HPDE6-E6E7 (cell line): Measurements from ENCODE around the gene KCNQ1.

Experiments used
- DNase-seq: peaks from one replicate; pipeline ENCODE4 v3.0.0; 2011; ENCODE audit warnings: missing footprints; ENCODE audit errors: extremely low spot score

Gene KCNQ1

DNA sequence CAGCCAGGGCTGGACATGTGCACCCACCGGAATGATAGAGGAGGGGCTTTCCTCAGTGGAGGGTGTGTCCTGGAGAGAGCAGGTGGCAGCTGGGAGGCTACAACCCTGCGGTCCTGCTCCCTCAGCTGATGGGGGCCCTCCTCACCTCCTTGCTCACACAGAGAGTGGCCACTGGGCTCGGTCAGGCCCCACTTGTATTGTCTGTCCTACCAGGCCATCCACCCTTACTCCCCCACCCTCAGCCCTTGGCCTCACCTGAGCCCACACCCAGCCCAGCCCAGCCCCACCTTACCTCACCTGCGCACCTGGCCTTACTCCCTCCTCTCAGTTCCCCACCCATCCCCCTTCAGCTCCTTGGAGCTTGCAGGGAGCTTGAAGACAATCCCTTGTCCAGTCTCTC, 3.6 kb upstream of the KCNQ1 start:
- DNase-seq = no peak

DNA sequence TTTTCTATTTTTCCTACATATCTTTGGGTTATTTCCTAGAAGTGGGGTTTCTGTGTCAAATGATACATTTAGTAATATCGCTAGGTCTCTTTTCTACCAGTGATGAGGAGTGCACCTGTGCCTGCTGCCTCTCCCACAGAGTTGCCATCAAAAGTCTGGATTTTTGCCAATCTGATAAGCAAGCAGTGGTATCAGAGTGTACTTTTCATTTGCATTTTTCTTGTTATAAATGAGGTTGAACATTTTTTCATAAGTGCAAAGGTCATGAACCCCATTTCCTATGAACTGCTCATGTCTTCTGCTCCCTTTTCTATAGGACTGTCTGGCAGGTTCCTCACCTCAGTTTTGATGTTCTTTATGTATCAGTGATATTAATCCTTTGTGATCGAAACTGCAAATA, 2.2 kb upstream of the KCNQ1 start:
- DNase-seq = no peak

DNA sequence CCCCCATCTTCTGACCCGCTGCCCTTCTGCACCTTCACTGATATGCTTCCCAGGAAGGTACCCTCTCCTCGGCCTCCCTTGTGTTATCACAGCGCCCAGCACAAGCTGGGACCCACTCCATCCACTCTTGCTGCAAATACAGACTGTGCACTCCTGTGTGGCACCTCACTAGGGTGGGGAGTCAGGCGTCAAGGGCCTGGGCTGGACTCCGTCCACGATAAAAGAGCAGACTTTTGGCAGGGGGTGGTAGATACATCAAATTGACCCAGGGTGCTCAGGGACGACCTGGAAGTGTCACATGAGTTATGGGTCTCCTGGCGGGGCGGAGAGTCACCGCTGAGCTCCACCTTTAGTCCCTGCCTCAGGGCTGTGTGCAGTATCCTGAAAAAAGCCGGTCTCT, 1.4 kb upstream of the KCNQ1 start:
- no peak for DNase-seq

GRCh38 chr11:2443881-2444820, 657 bp upstream of the KCNQ1 start, which contains the start of gene TRPM5:
Gene TRPM5, minus strand, starts transcription at chr11:2444514. Its CDS starts 21,478 bp downstream, at chr11:2423036.
- no peak for DNase-seq

- DNase-seq = no peak
Observed at GRCh38 chr11:2445746-2446551, 1.1 kb downstream of the KCNQ1 start.

- DNase-seq = no peak
Observed at GRCh38 chr11:2446590-2447252, 1.9 kb downstream of the KCNQ1 start.

DNA sequence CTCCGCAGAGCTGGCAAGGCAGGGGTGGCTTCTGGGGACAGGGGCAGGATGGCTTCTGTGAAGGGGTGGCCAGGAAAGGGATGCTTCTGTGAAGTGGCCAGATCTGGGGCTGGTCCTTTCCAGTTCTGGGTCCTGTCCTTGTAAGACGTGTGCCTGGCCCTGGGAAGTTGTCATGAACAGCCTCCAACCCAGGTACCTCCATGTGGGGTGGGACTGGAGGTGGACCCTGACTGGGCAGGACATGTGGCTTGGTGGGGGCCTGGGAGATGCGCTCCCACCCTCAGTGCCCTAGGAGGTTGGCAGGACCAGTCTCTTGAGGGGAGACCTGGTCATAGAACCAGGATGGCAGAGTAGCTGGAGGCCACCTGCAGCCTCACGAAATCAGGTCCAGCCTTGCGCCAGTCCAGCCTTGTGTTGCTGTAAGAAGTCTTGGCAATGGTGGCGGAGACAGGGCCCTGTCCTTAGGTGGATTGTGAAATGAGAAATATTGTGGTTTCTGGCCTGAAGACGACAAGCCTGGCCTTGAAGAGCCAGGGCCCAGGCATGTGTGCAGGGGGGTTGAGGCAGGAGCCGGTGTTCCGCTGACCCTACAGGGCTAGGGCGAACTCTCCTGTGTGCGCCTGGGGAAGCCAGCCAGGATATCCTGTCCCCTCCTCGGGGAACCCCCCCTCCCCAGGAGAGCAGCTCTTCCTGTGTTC, 2.6 kb downstream of the KCNQ1 start:
- DNase-seq = no peak

GRCh38 chr11:2447951-2448650, 3.3 kb downstream of the KCNQ1 start:
- no peak for DNase-seq

- no peak for DNase-seq
Observed at GRCh38 chr11:2448661-2449547, 4.1 kb downstream of the KCNQ1 start.

DNA sequence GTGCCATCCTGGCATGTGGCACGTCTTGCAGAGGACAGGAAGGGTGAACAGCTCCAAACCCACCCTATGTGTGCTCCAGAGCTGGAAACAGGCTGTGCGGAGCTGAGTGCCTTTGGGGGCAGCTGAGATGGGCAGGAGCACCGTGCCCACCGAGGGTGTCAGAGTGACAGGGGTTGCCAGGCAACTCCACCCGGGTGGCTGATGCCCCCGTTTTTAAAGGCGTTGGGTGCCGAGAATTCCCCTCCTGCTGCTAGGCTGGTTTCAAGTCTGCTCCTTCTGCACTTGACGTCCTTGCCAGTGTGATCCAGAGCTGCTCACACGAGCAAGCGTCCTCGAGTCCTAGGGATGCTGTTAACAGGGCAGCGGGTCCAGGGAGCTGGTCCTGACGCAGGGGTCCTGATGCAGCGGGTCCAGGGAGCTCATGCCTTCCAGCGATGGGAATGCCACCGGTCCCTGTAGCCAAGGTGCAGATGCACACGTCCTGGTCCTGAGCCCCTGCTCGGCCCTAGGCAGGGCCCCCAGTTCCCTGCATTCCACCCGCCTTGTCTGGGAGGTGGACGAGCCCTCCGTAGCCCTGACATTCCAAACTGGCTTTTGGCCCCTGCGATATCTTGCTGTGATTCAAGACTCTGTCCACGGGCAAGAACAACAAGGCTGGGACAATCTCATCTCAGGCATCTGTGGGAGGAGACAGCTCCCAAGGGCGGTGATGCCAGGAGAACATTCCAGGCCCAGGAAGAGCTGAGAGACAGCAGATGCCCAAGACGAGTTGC, 4.9 kb downstream of the KCNQ1 start:
- no peak for DNase-seq

- no peak for DNase-seq
Observed at GRCh38 chr11:2450321-2451041, 5.7 kb downstream of the KCNQ1 start.

- no peak for DNase-seq
Observed at GRCh38 chr11:2451336-2451735, 6.5 kb downstream of the KCNQ1 start.

GRCh38 chr11:2451916-2452315, 7.1 kb downstream of the KCNQ1 start:
- no peak for DNase-seq

GRCh38 chr11:2452321-2453012, 7.7 kb downstream of the KCNQ1 start:
- no peak for DNase-seq

DNA sequence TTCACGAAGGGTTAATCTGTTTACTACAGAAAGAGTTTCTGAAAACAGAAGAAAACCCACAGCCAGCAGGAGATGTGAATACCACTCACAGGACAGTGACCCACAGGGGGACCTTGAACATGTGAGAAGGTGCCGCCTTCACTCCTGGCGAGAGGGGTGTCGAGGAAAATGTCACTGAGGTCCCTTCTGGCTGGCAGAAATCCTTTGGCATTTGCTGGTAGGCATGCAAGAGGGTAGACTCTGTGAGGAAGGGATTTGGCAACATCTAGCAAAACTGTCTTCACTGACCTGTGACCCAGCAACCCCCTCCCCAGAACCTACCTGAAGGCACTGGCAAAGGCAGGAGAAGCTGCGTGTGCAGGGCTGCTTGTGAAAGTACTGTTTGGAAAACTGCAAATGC, 8.6 kb downstream of the KCNQ1 start:
- no peak for DNase-seq

DNA sequence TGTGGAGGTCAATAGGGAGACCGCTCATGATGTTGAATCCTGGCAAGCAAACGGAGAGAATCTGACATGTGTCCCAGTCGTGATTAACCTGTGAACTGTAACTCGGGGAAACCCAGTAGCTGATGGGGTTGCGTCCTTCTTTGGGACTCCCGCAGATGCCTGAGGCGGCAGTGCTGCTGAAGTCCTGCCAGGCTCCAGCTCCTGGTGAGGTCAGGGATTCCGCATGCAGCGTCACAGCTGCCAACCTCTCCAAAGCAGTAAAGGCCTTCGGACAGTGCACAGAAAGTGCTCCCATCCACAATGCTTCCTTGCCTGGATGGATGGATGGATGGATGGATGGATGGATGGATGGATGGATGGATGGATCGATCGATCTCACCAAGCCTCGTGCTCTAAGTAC, 13.5 kb downstream of the KCNQ1 start:
- no peak for DNase-seq

DNA sequence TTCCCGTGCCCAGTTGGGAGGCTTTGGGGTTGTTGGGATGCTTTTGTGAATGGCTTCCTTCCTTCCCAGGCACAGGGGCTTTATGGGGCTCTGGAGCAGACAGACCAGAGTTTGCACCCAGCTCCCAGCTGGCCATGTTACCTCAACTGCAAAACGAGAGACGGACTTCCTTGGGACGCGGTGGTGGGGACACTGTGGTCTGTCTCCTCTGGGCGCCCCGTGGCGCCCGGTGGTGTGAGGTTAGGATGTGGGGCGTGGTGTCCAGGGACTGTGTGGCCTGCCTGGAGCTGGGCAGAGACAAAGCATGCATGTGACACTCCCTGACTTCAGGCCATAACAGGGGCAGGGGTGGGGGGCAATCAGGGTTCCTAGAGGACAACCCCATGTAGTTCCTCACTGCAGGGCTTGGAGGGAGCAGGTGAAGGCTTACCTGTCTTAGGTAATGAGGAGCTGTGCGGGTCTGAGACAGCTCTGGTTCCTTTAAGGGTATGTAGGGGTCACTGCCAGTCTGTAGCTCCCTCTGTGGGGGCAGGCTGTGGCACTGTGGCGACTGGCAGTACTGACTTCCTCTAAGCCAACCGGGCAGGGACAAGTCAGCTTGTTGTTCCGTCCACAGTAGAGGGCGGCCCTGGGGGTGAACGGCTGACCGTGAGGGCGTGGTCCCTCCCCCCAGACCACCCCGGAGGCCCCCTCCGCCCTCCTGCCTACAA, 14.4 kb downstream of the KCNQ1 start:
- no peak for DNase-seq
